Measurements from ENCODE around the gene DEAF1. TPM values are rescaled to one million over a fixed set of nuclear protein-coding genes. Genes with fewer than 3 reads are reported as not detected.

The DEAF1 gene
- total and polyA plus RNA-seq, 2 donors (not counting 3 experiments of a cell fraction or from before 2014, with no cell fraction given): 43.6 to 55.7 TPM

DNA sequence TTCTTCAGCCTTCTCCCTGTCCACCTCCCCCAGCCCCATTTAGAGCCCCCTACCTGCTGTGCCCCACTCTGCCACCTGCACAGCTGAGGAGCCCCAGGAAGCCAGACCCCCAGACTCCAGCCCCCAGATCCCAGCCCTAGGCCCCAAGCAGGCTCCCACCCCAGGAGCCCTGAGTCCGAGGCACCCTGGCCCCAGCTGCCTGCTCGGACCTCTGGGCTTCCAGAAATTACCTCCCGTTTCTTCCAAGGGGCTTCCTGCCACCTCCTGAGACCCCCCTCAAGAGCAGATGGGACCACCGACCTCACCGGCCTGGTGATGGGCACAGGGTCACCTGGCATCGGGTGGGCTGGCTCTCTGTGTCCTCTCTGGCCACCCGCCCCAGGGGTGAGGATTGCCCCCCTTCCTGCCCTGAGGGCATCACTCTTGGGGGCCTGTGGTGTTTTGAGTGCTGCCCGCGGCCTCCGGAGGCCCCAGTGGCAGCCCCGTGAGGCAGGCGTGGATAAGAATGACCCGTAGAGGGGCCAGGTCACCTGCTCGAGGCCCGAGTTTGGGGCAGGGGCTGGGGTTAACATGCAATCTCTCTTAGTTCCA is 34.0 kb upstream of the DEAF1 start:
- intact Hi-C loops (cut with micrococcal nuclease): loop anchor here (1.0 to 5.0 kb wide), 2 partner anchors 67 to 172 kb away; no protein-coding TSS in a partner anchor
- H3K27ac ChIP-seq (ENCODE audit: insufficient read depth, low read depth, low read length): no peak overlapping the region
- H2AFZ ChIP-seq (ENCODE audit: low read depth, low read length): no peak overlapping the region
- H3K36me3 ChIP-seq (ENCODE audit: control insufficient read depth in 2 of 2, extremely low read depth in 1 of 2, insufficient read depth in 2 of 2, low read length in 2 of 2): no peaks in the 10 kb centered on the region
- no peak overlapping the region for H3K4me3 ChIP-seq (replicated peaks in 1 of 3; ENCODE audit: insufficient read depth in 1 of 3, low read depth in 1 of 3, low read length in 3 of 3)
- no peak for TF ChIP-seq JUN (IDR thresholded peaks at IDR 0.05; ENCODE audit: borderline replicate concordance, insufficient read depth, insufficient read length, low read depth)
- no peak for TF ChIP-seq EZH2 (IDR thresholded peaks at IDR 0.05; ENCODE audit: borderline replicate concordance, low read depth, low read length, severe bottlenecking)
- TF ChIP-seq POLR2A (IDR thresholded peaks at IDR 0.05; ENCODE audit: low read depth, low read length): no peak
- TF ChIP-seq, protein P1, sequence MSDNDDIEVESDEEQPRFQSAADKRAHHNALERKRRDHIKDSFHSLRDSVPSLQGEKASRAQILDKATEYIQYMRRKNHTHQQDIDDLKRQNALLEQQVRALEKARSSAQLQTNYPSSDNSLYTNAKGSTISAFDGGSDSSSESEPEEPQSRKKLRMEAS (IDR thresholded peaks at IDR 0.05; ENCODE audit: insufficient read depth, insufficient read length): no peak
- no peak for TF ChIP-seq GATA2 (IDR thresholded peaks at IDR 0.05; ENCODE audit: insufficient read depth, insufficient read length, low read depth, low read length)
- no peak for TF ChIP-seq POLR2AphosphoS5 (IDR thresholded peaks at IDR 0.05; ENCODE audit: insufficient read depth, low read depth, low read length)
- no peak for TF ChIP-seq MYC (IDR thresholded peaks at IDR 0.05; ENCODE audit: low read depth, low read length)
- no peak for TF ChIP-seq FOS (IDR thresholded peaks at IDR 0.05; ENCODE audit: borderline replicate concordance, insufficient read depth, low read length)
- TF ChIP-seq, protein P2, sequence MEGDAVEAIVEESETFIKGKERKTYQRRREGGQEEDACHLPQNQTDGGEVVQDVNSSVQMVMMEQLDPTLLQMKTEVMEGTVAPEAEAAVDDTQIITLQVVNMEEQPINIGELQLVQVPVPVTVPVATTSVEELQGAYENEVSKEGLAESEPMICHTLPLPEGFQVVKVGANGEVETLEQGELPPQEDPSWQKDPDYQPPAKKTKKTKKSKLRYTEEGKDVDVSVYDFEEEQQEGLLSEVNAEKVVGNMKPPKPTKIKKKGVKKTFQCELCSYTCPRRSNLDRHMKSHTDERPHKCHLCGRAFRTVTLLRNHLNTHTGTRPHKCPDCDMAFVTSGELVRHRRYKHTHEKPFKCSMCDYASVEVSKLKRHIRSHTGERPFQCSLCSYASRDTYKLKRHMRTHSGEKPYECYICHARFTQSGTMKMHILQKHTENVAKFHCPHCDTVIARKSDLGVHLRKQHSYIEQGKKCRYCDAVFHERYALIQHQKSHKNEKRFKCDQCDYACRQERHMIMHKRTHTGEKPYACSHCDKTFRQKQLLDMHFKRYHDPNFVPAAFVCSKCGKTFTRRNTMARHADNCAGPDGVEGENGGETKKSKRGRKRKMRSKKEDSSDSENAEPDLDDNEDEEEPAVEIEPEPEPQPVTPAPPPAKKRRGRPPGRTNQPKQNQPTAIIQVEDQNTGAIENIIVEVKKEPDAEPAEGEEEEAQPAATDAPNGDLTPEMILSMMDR (IDR thresholded peaks at IDR 0.05; ENCODE audit: extremely low read depth in 1 of 2, insufficient read depth in 1 of 2, low read depth in 1 of 2, low read length in 2 of 2): no peak
- H3K27me3 ChIP-seq (ENCODE audit: control insufficient read depth in 2 of 2, insufficient read depth in 2 of 2, low read length in 2 of 2): peaks cover 8 to 9% of the 10 kb centered on the region in 2 experiments
- no peak overlapping the region for H3K9ac ChIP-seq (replicated peaks; ENCODE audit: extremely low read depth, insufficient read depth, low read length)
- FAIRE-seq (no peak), DNase-seq (ENCODE audit: low read depth, low spot score) (no peak)
- H4K20me1 ChIP-seq (replicated peaks; ENCODE audit: control insufficient read depth, extremely low read depth, insufficient read depth, low read length): no peaks in the 10 kb centered on the region
- ChIA-PET POLR2A (no interaction called here), CTCF (interaction anchor here (0.6 to 3.7 kb wide), 8 partner anchors 9 to 153 kb away, joined by 3 to 26 read pairs (median 8); partner anchors contain the start of genes DEAF1, PHRF1, TALDO1 and TMEM80)
- H3K9me3 ChIP-seq (replicated peaks; ENCODE audit: control insufficient read depth, insufficient read depth, low read length): no peaks in the 10 kb centered on the region
- H3K4me2 ChIP-seq (ENCODE audit: insufficient read depth, low read length): no peak overlapping the region
- H3K9me1 ChIP-seq (replicated peaks; ENCODE audit: control insufficient read depth, extremely low read depth, insufficient read depth, low read length): no peaks in the 10 kb centered on the region
- dilution Hi-C loops (cut with MboI; ENCODE audit: extremely low pct_ligation_motif_present, low sequenced_read_pairs): no loop called here
- H3K79me2 ChIP-seq (ENCODE audit: control insufficient read depth, insufficient read depth, low read length): no peaks in the 10 kb centered on the region
- H3K4me1 ChIP-seq (ENCODE audit: control insufficient read depth, extremely low read depth, insufficient read depth, low read length): no peaks in the 10 kb centered on the region
- BruUV-seq (replicated peaks): no TSS peak

All from endothelial cell of umbilical vein (primary cell).